SU-DHL-6 (cell line): ENCODE measurements around the gene CPHXL2.

Experiments
- CTCF ChIP-seq: fragments of 200-600 bp; sonication (generic); IDR thresholded peaks from one replicate; pipeline ENCODE4 v1.5.1; 2017; ENCODE audit warnings: antibody characterized with exemption, mild to moderate bottlenecking, low read length, moderate library complexity; ENCODE audit not compliant: insufficient read depth, poor library complexity, severe bottlenecking
- EZH2phosphoT487 ChIP-seq: fragments of 200-600 bp; sonication (generic), shearing (Covaris generic); conservative IDR thresholded peaks from 2 replicates; pipeline ENCODE4 v1.6.1; 2018; ENCODE audit warnings: mild to moderate bottlenecking, antibody characterized with exemption, low read length, moderate library complexity, mixed read lengths

- TF ChIP-seq CTCF (no peak), EZH2phosphoT487 (no peak)
Measured at GRCh38 chr16:75635036-75635435, 41.8 kb downstream of the CPHXL2 start.
